ENCODE measurements around the gene CAVIN1.

Gene CAVIN1

DNA sequence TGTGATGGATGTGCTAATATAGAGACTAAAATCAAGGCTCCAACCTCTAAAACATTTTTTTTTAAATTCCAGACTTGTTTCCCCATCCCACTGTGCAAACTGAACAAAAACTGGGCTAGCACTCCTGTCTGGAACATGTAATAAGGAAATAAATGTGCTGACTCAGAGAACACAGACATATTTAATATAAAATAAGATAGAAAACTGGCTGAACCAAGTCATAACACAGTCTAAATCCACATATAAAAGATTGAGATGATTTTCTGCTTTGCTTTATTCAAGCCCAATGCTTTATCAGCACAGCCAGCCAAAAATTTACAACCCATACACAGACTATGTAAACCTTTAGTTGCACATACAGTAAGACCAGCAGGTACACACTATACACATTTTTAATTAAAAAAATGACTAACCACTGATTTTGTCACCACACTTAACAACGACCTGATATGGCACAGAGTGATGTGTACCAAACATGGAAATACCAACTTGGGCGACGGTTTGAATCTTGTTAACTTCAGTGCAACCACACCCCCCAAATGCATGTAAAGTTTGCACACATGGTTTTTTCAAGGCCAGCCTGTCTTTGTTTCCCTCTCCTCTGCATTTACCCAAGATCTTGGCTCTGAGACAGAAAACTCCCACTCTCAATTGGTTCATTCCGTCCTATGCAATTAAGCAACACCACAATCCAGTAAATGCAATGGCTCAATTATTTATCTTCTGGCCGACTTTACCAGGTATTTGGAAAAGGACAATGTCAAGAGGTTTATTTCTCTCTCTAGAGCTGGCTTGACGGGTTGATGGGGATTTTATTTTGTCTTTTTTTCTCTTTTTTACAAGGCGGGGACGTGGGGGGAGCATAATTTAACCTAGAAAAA, 36.0 kb downstream of the CAVIN1 start:
- Histone ChIP-seq H3K4me3 (ENCODE audit: insufficient read depth, low read length, poor library complexity, severe bottlenecking) (peak overlapping the region; percentile 94), H3K4me2 (ENCODE audit: low read depth, low read length, poor library complexity, severe bottlenecking) (peak overlapping the region; percentile 72), H3K79me2 (ENCODE audit: insufficient read depth, low read length) (no peaks in the 10 kb centered on the region; the same call in 1 of the 2 replicates), H3K9me3 (ENCODE audit: insufficient read depth, low read length) (no peaks in the 10 kb centered on the region), H3K9ac (ENCODE audit: low read length) (peak overlapping the region; percentile 85), H3K27me3 (ENCODE audit: low read length) (no peaks in the 10 kb centered on the region), H3K36me3 (ENCODE audit: low read length) (no peaks in the 10 kb centered on the region), H2AFZ (ENCODE audit: low read depth, low read length, severe bottlenecking) (peak overlapping the region; percentile 94), H3K9me2 (replicated peaks; ENCODE audit: insufficient read depth, low read length) (no peaks in the 10 kb centered on the region), H4K20me1 (ENCODE audit: low read depth, low read length) (0 out of 2 replicates have a peak, but pooled peaks cover 5% of the 10 kb centered on the region), H3F3A (ENCODE audit: insufficient read depth) (no peaks in the 10 kb centered on the region), H3K27ac (ENCODE audit: low read depth, low read length) (no peak overlapping the region)
- TF ChIP-seq, protein P1, sequence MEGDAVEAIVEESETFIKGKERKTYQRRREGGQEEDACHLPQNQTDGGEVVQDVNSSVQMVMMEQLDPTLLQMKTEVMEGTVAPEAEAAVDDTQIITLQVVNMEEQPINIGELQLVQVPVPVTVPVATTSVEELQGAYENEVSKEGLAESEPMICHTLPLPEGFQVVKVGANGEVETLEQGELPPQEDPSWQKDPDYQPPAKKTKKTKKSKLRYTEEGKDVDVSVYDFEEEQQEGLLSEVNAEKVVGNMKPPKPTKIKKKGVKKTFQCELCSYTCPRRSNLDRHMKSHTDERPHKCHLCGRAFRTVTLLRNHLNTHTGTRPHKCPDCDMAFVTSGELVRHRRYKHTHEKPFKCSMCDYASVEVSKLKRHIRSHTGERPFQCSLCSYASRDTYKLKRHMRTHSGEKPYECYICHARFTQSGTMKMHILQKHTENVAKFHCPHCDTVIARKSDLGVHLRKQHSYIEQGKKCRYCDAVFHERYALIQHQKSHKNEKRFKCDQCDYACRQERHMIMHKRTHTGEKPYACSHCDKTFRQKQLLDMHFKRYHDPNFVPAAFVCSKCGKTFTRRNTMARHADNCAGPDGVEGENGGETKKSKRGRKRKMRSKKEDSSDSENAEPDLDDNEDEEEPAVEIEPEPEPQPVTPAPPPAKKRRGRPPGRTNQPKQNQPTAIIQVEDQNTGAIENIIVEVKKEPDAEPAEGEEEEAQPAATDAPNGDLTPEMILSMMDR (IDR thresholded peaks at IDR 0.05; ENCODE audit: insufficient read depth, low read length, poor library complexity, severe bottlenecking) = no peak
- no peak for TF ChIP-seq EZH2phosphoT487 (conservative IDR thresholded peaks at IDR 0.05; ENCODE audit: low read length)

- Histone ChIP-seq H3K9ac (ENCODE audit: low read length) (no peak overlapping the region), H3F3A (ENCODE audit: insufficient read depth) (no peaks in the 10 kb centered on the region), H2AFZ (ENCODE audit: low read depth, low read length, severe bottlenecking) (no peak overlapping the region), H3K9me3 (ENCODE audit: insufficient read depth, low read length) (no peaks in the 10 kb centered on the region), H3K27me3 (ENCODE audit: low read length) (no peaks in the 10 kb centered on the region), H3K36me3 (ENCODE audit: low read length) (no peaks in the 10 kb centered on the region), H3K27ac (ENCODE audit: low read depth, low read length) (no peak overlapping the region), H4K20me1 (ENCODE audit: low read depth, low read length) (0 out of 2 replicates have a peak, but pooled peaks cover 5% of the 10 kb centered on the region), H3K79me2 (ENCODE audit: insufficient read depth, low read length) (no peaks in the 10 kb centered on the region; the same call in 1 of the 2 replicates), H3K4me3 (ENCODE audit: insufficient read depth, low read length, poor library complexity, severe bottlenecking) (no peak overlapping the region), H3K9me2 (replicated peaks; ENCODE audit: insufficient read depth, low read length) (no peaks in the 10 kb centered on the region), H3K4me2 (ENCODE audit: low read depth, low read length, poor library complexity, severe bottlenecking) (no peak overlapping the region)
- TF ChIP-seq, protein P1 (IDR thresholded peaks at IDR 0.05; ENCODE audit: insufficient read depth, low read length, poor library complexity, severe bottlenecking) = no peak
- no peak for TF ChIP-seq EZH2phosphoT487 (conservative IDR thresholded peaks at IDR 0.05; ENCODE audit: low read length)
Observed at GRCh38 chr17:42381898-42382297, 41.2 kb downstream of the CAVIN1 start.

GRCh38 chr17:42380935-42381334, 42.1 kb downstream of the CAVIN1 start:
- H3K9me3 ChIP-seq (ENCODE audit: insufficient read depth, low read length) = no peaks in the 10 kb centered on the region
- no peaks in the 10 kb centered on the region for H3F3A ChIP-seq (ENCODE audit: insufficient read depth)
- no peak overlapping the region for H2AFZ ChIP-seq (ENCODE audit: low read depth, low read length, severe bottlenecking)
- H3K36me3 ChIP-seq (ENCODE audit: low read length) = no peaks in the 10 kb centered on the region
- H3K4me2 ChIP-seq (ENCODE audit: low read depth, low read length, poor library complexity, severe bottlenecking) = no peak overlapping the region
- H3K27me3 ChIP-seq (ENCODE audit: low read length) = no peaks in the 10 kb centered on the region
- H4K20me1 ChIP-seq (ENCODE audit: low read depth, low read length) = 0 out of 2 replicates have a peak, but pooled peaks cover 4% of the 10 kb centered on the region
- no peak overlapping the region for H3K27ac ChIP-seq (ENCODE audit: low read depth, low read length)
- no peak overlapping the region for H3K4me3 ChIP-seq (ENCODE audit: insufficient read depth, low read length, poor library complexity, severe bottlenecking)
- H3K79me2 ChIP-seq (ENCODE audit: insufficient read depth, low read length) = no peaks in the 10 kb centered on the region; the same call in 1 of the 2 replicates
- TF ChIP-seq EZH2phosphoT487 (conservative IDR thresholded peaks at IDR 0.05; ENCODE audit: low read length) = no peak
- TF ChIP-seq, protein P1 (IDR thresholded peaks at IDR 0.05; ENCODE audit: insufficient read depth, low read length, poor library complexity, severe bottlenecking) = no peak
- no peaks in the 10 kb centered on the region for H3K9me2 ChIP-seq (replicated peaks; ENCODE audit: insufficient read depth, low read length)
- no peak overlapping the region for H3K9ac ChIP-seq (ENCODE audit: low read length)

Data from SU-DHL-6 (cell line).